Measurements from ENCODE around the gene ATP6V0E2. TPM values are rescaled to one million over a fixed set of nuclear protein-coding genes. Genes with fewer than 3 reads are reported as not detected.
A peak's percentile ranks its signal among the peaks of the same experiment; 100 is the strongest.

ATP6V0E2 gene
- total RNA-seq, 1 experiment from 2014 or later: 25.5 TPM

DNA sequence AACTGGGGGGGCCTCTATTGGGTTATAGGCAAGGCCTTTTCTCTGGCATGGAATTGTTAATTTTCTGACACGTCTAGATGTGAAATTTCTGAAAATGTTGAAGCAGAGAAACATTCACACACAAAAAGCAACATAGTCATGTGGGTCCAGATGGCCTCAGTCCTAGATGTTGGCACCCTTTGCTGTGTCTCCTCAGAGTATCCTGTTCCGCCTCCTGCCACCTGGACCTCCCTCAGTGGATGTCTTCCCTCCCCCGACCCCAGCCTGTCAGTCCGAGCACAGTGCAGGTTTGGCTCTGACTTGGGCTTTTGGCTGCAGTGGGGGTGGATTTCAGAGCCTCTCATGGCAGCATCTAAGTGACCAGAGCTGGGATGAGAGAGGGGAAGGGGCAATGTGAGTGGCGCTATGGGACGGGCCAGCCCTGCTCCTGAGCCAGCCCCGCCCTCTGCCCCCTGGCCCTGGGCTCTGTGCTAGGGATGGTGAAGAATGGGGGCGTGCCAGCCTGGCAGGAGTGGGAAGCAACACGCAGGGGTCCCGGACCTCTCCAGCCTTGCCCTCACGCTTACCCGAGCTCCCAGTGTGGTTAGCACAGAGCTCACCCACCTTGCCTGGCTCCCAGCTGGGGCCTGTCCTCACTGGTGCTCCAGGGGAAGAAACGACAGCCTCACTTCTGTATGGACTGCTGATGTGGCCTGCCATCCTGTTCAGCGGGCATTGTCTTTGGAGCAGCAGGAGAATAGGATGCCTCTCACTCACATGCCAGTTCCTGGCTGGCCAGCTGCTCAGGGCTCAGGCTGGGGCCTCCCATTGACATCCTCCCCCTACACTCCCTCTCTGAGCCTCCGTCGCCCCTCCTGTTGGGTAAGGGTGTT is 6.2 kb downstream of the ATP6V0E2 start:
- no peaks in the 10 kb centered on the region for H3K27me3 ChIP-seq (ENCODE audit: insufficient read depth, low read length)
- H4K20me1 ChIP-seq (ENCODE audit: insufficient read depth): no peaks in the 10 kb centered on the region
- no peaks in the 10 kb centered on the region for H3K36me3 ChIP-seq (ENCODE audit: control insufficient read depth in 1 of 2, insufficient read depth in 2 of 2, low read length in 2 of 2)
- RAD21 ChIA-PET (ENCODE audit: low non-redundant PET in 1 of 2, low total read pairs in 2 of 2, uncharacterized antibody in 2 of 2, unreplicated experiment in 2 of 2): no interaction called here
- H3K4me3 ChIP-seq (replicated peaks in 1 of 2; ENCODE audit: low read depth in 1 of 2, low read length in 2 of 2): no peak overlapping the region
- no peaks in the 10 kb centered on the region for H3K9me2 ChIP-seq (ENCODE audit: insufficient read depth)
- H2AFZ ChIP-seq (ENCODE audit: low read depth, low read length, poor library complexity, severe bottlenecking): no peak overlapping the region
- no peak overlapping the region for H3K4me2 ChIP-seq (ENCODE audit: low read length)
- CTCF ChIA-PET: no interaction called here
- no peak overlapping the region for H3K9ac ChIP-seq (ENCODE audit: low read length)
- TF ChIP-seq POLR2A (IDR thresholded peaks at IDR 0.05; ENCODE audit: borderline replicate concordance, extremely low read depth, insufficient read depth, insufficient read length): no peak
- no peak for TF ChIP-seq POLR2AphosphoS5 (IDR thresholded peaks at IDR 0.05; ENCODE audit: low read depth, low read length)
- TF ChIP-seq ZFX (IDR thresholded peaks at IDR 0.05): no peak
- no peak for TF ChIP-seq EGR1 (IDR thresholded peaks at IDR 0.05; ENCODE audit: low read depth)
- TF ChIP-seq, protein P1, sequence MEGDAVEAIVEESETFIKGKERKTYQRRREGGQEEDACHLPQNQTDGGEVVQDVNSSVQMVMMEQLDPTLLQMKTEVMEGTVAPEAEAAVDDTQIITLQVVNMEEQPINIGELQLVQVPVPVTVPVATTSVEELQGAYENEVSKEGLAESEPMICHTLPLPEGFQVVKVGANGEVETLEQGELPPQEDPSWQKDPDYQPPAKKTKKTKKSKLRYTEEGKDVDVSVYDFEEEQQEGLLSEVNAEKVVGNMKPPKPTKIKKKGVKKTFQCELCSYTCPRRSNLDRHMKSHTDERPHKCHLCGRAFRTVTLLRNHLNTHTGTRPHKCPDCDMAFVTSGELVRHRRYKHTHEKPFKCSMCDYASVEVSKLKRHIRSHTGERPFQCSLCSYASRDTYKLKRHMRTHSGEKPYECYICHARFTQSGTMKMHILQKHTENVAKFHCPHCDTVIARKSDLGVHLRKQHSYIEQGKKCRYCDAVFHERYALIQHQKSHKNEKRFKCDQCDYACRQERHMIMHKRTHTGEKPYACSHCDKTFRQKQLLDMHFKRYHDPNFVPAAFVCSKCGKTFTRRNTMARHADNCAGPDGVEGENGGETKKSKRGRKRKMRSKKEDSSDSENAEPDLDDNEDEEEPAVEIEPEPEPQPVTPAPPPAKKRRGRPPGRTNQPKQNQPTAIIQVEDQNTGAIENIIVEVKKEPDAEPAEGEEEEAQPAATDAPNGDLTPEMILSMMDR (IDR thresholded peaks at IDR 0.05 in 2 of 3, conservative IDR thresholded peaks at IDR 0.05 in 1 of 3; ENCODE audit: borderline replicate concordance in 1 of 3, insufficient read depth in 1 of 3, low read depth in 2 of 3, low read length in 2 of 3): no peak
- no peak for TF ChIP-seq ZNF274 (IDR thresholded peaks at IDR 0.05; ENCODE audit: low read depth, low read length)
- TF ChIP-seq, protein P2, sequence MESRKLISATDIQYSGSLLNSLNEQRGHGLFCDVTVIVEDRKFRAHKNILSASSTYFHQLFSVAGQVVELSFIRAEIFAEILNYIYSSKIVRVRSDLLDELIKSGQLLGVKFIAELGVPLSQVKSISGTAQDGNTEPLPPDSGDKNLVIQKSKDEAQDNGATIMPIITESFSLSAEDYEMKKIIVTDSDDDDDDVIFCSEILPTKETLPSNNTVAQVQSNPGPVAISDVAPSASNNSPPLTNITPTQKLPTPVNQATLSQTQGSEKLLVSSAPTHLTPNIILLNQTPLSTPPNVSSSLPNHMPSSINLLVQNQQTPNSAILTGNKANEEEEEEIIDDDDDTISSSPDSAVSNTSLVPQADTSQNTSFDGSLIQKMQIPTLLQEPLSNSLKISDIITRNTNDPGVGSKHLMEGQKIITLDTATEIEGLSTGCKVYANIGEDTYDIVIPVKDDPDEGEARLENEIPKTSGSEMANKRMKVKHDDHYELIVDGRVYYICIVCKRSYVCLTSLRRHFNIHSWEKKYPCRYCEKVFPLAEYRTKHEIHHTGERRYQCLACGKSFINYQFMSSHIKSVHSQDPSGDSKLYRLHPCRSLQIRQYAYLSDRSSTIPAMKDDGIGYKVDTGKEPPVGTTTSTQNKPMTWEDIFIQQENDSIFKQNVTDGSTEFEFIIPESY (IDR thresholded peaks at IDR 0.05; ENCODE audit: extremely low read depth, insufficient replicate concordance, low read length): no peak
- no peak for TF ChIP-seq SRF (IDR thresholded peaks at IDR 0.05; ENCODE audit: low read depth)
- TF ChIP-seq, protein P3, sequence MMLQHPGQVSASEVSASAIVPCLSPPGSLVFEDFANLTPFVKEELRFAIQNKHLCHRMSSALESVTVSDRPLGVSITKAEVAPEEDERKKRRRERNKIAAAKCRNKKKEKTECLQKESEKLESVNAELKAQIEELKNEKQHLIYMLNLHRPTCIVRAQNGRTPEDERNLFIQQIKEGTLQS (IDR thresholded peaks at IDR 0.05): no peak
- no peak for TF ChIP-seq CBX3 (IDR thresholded peaks at IDR 0.05; ENCODE audit: low read depth)
- no peak for TF ChIP-seq FOSL1 (IDR thresholded peaks at IDR 0.05; ENCODE audit: low read depth)
- no peak for TF ChIP-seq TCF7L2 (IDR thresholded peaks at IDR 0.05; ENCODE audit: borderline replicate concordance, extremely low read depth, insufficient read depth, insufficient read length)
- TF ChIP-seq SP1 (IDR thresholded peaks at IDR 0.05; ENCODE audit: low read depth): no peak
- no peak for TF ChIP-seq YY1 (IDR thresholded peaks at IDR 0.05; ENCODE audit: extremely low read depth, insufficient replicate concordance, low read depth, low read length)
- no peaks in the 10 kb centered on the region for H3K9me3 ChIP-seq (ENCODE audit: control insufficient read depth in 1 of 2, insufficient read depth in 1 of 2, low read depth in 1 of 2, low read length in 2 of 2)
- ATAC-seq: no peak
- H3K79me2 ChIP-seq (ENCODE audit: insufficient read depth, low read length): no peaks in the 10 kb centered on the region
- intact Hi-C loops (cut with micrococcal nuclease): no loop called here
- no peak overlapping the region for H3K27ac ChIP-seq (ENCODE audit: low read depth, low read length)
- peaks cover 0 to 3% of the 10 kb centered on the region in 2 experiments; a peak in 1 of 4 replicates for H3K4me1 ChIP-seq (ENCODE audit: control insufficient read depth in 1 of 2, insufficient read depth in 2 of 2, low read length in 2 of 2)
- POLR2A ChIA-PET: no interaction called here
- BruUV-seq (replicated peaks): TSS peak; percentile 47
- no peak for DNase-seq (ENCODE audit: low read depth, low spot score)
